K562 (cell line): Measurements from ENCODE around the gene CCDC175. TPM values are rescaled to one million over a fixed set of nuclear protein-coding genes. Genes with fewer than 3 reads are reported as not detected.

ENCODE experiments used
- ATAC-seq: fragments of 200-7000 bp; cut with Tn5 transposase; 3 replicates; pipeline ENCODE4 v1.9.1; 2020; ENCODE audit warnings: moderate library complexity
- BruUV-seq: library from RNA; stranded (reverse); fragments of 400-500 nt; replicated peaks from 2 replicates; lab custom pipeline; 2021; lab: Mats Ljungman, UMichigan
- CTCF ChIA-PET: fragments of 300-600 bp; formaldehyde crosslinking; extraction: SDS; loops from one replicate; lab custom pipeline; 2021; ENCODE audit warnings: low intra/inter-chr PET ratio; lab: Yijun Ruan, JAX
- POLR2A ChIA-PET: fragments of 300-600, 350-650 bp; sonication (Branson Sonifier 250); formaldehyde crosslinking; extraction: SDS; loops from one replicate; lab custom pipeline; 2021; ENCODE audit warnings: antibody characterized with exemption, inconsistent platforms; lab: Yijun Ruan, JAX
- DNase-seq, 4 experiments: peaks; one replicate each; pipeline versions ENCODE4 v3.0.0 to v3.0.0-alpha.2; 2011 to 2018; ENCODE audit warnings: low spot score in 3 of 4, mixed read lengths in 3 of 4; ENCODE audit errors: extremely low read depth in 1 of 4
- FAIRE-seq: peaks from 2 replicates; lab custom pipeline; 2011; peaks lifted over from hg19 to GRCh38; lab: Jason Lieb, UNC
- H2AFZ ChIP-seq: 2 replicates; pipeline ENCODE4 v1.6.0; 2011; ENCODE audit warnings: low read depth, low read length, control low read depth, inconsistent platforms
- H3K27ac ChIP-seq: fragments of 200-600 bp; 3 replicates; pipeline ENCODE4 v1.8.0; 2011; ENCODE audit warnings: low read depth, mild to moderate bottlenecking, control low read depth, inconsistent platforms, low read length, moderate library complexity, mixed read lengths; ENCODE audit errors: extremely low read depth
- H3K27me3 ChIP-seq, 2 experiments: fragments of 300-600 bp in 1 of 2; 2 replicates in 1 of 2; 3 replicates in 1 of 2; pipeline versions ENCODE4 v1.6.0 to v1.8.0; 2011; ENCODE audit warnings: inconsistent platforms in 2 of 2, low read length in 2 of 2, mild to moderate bottlenecking in 1 of 2, mixed read lengths in 1 of 2, moderate library complexity in 1 of 2; ENCODE audit not compliant: control insufficient read depth in 2 of 2, insufficient read depth in 2 of 2
- H3K36me3 ChIP-seq: fragments of 300-600 bp; 3 replicates; pipeline ENCODE4 v1.8.0; 2011; ENCODE audit warnings: mild to moderate bottlenecking, low read length, inconsistent platforms; ENCODE audit not compliant: control insufficient read depth, insufficient read depth
- H3K4me1 ChIP-seq, 2 experiments: fragments of 200-600 bp in 1 of 2; replicated peaks in 1 of 2; 2 replicates in 1 of 2; 3 replicates in 1 of 2; pipeline versions ENCODE4 v1.5.1 to v1.8.0; 2011; ENCODE audit warnings: inconsistent platforms in 2 of 2, low read length in 2 of 2, mild to moderate bottlenecking in 1 of 2, mixed read lengths in 1 of 2, moderate library complexity in 1 of 2; ENCODE audit not compliant: control insufficient read depth in 2 of 2, insufficient read depth in 2 of 2
- H3K4me2 ChIP-seq: 2 replicates; pipeline ENCODE4 v1.6.1; 2011; ENCODE audit warnings: low read length, control low read depth, inconsistent platforms, mixed read lengths; ENCODE audit not compliant: insufficient read depth
- H3K4me3 ChIP-seq: fragments of 200-600 bp; sonication (generic), shearing (Covaris generic); 2 replicates; pipeline ENCODE4 v1.5.1; 2016; ENCODE audit warnings: control low read depth, inconsistent platforms
- H3K79me2 ChIP-seq: fragments of 200-600 bp; 3 replicates; pipeline ENCODE4 v1.8.0; 2011; ENCODE audit warnings: low read length, inconsistent platforms; ENCODE audit not compliant: control insufficient read depth, insufficient read depth
- H3K9ac ChIP-seq, 2 experiments: 2 replicates each; pipeline versions ENCODE4 v1.6.0 to v1.6.1; 2011; ENCODE audit warnings: low read depth in 2 of 2, low read length in 2 of 2, control low read depth in 1 of 2, inconsistent platforms in 1 of 2, mild to moderate bottlenecking in 1 of 2, mixed read lengths in 1 of 2; ENCODE audit not compliant: insufficient read depth in 1 of 2
- H3K9me1 ChIP-seq: one replicate; pipeline ENCODE4 v1.6.0; 2011; ENCODE audit warnings: inconsistent platforms, mild to moderate bottlenecking, low read length, moderate library complexity; ENCODE audit not compliant: control insufficient read depth, insufficient read depth
- H3K9me3 ChIP-seq: replicated peaks from 2 replicates; pipeline ENCODE4 v1.5.1; 2011; ENCODE audit warnings: low read depth, low read length, inconsistent platforms; ENCODE audit not compliant: control insufficient read depth, insufficient read depth
- H4K20me1 ChIP-seq: replicated peaks from 2 replicates; pipeline ENCODE4 v1.6.1; 2011; ENCODE audit warnings: low read length, inconsistent platforms, mixed read lengths; ENCODE audit not compliant: control insufficient read depth, insufficient read depth
- BCL6 ChIP-seq: fragments of 250-450 bp; sonication (Bioruptor Pico); IDR thresholded peaks from 2 replicates; pipeline ENCODE4 v1.4.0; 2020
- E4F1 ChIP-seq: fragments of 250-450 bp; sonication (Bioruptor Pico); IDR thresholded peaks from 2 replicates; pipeline ENCODE4 v1.5.0; 2021; ENCODE audit warnings: mild to moderate bottlenecking, borderline replicate concordance
- ELF2 ChIP-seq: fragments of 250-450 bp; sonication (Bioruptor Pico); IDR thresholded peaks from 2 replicates; pipeline ENCODE4 v1.5.0; 2021; ENCODE audit warnings: mild to moderate bottlenecking
- ETV6 ChIP-seq, 3 experiments: fragments of 150-350 bp in 1 of 3; sonication (generic) in 1 of 3; formaldehyde crosslinking in 1 of 3; IDR thresholded peaks; 2 replicates each; pipeline versions ENCODE4 v1.6.1 to v1.8.0; 2014 to 2022; ENCODE audit warnings: borderline replicate concordance in 2 of 3, low read depth in 2 of 3, antibody characterized with exemption in 1 of 3, low read length in 1 of 3, mild to moderate bottlenecking in 1 of 3, missing genetic modification reagents in 1 of 3
- HDAC1 ChIP-seq, 2 experiments: fragments of 450-650 bp; IDR thresholded peaks; 2 replicates each; pipeline ENCODE4 v1.6.1; 2016 to 2017; ENCODE audit warnings: inconsistent platforms in 1 of 2, mild to moderate bottlenecking in 1 of 2, moderate library complexity in 1 of 2
- HMG20A ChIP-seq: fragments of 450-650 bp; formaldehyde crosslinking; conservative IDR thresholded peaks from 2 replicates; pipeline ENCODE4 v1.4.0; 2020; ENCODE audit warnings: mild to moderate bottlenecking, mixed read lengths
- HOXB6 ChIP-seq: fragments of 250-450 bp; sonication (Bioruptor Pico); IDR thresholded peaks from 2 replicates; pipeline ENCODE4 v1.5.1; 2022; ENCODE audit warnings: mild to moderate bottlenecking, borderline replicate concordance
- SMARCE1 ChIP-seq: fragments of 450-650 bp; IDR thresholded peaks from 2 replicates; pipeline ENCODE4 v1.7.1; 2016; ENCODE audit warnings: mild to moderate bottlenecking
- SRF ChIP-seq, 2 experiments: fragments of 250-450, 450-650 bp in 1 of 2; sonication (Bioruptor Pico) in 1 of 2; sonication (generic) in 1 of 2; formaldehyde crosslinking; IDR thresholded peaks; 2 replicates each; pipeline versions ENCODE4 v1.5.0 to v1.5.1; 2020 to 2022; ENCODE audit warnings: mild to moderate bottlenecking in 1 of 2, missing genetic modification reagents in 1 of 2
- ZFX ChIP-seq: sonication (generic); formaldehyde crosslinking; IDR thresholded peaks from 2 replicates; pipeline ENCODE4 v1.8.0; 2022; ENCODE audit warnings: mild to moderate bottlenecking, missing genetic modification reagents, moderate library complexity
- ZNF143 ChIP-seq: sonication (generic); formaldehyde crosslinking; IDR thresholded peaks from 2 replicates; pipeline ENCODE4 v1.9.0; 2022; ENCODE audit warnings: mild to moderate bottlenecking, missing genetic modification reagents
- ZNF232 ChIP-seq: sonication (generic); formaldehyde crosslinking; IDR thresholded peaks from 2 replicates; pipeline ENCODE4 v1.8.0; 2022; ENCODE audit warnings: mild to moderate bottlenecking, missing genetic modification reagents
- ZNF436 ChIP-seq: fragments of 250-450, 450-650 bp; sonication (Bioruptor Pico); formaldehyde crosslinking; IDR thresholded peaks from 2 replicates; pipeline ENCODE4 v1.7.0; 2020; ENCODE audit warnings: mild to moderate bottlenecking
- ZNF644 ChIP-seq: fragments of 200-800 bp; sonication (Bioruptor generic); IDR thresholded peaks from 2 replicates; pipeline ENCODE4 v1.6.1; 2016; ENCODE audit warnings: low read depth, missing genetic modification characterization, missing compliant biosample characterization
- WGBS: fragments of 100-300 bp; shearing (Covaris generic); methylation state at CpG from one replicate; pipeline ENCODE4 v1.1.6; 2016; ENCODE audit warnings: low coverage, mixed read lengths; ENCODE audit not compliant: insufficient coverage; ENCODE audit errors: missing lambda C conversion rate; 5-methylcytosine and 5-hydroxymethylcytosine counted together
- in situ Hi-C: fragments of 300-500 bp; cut with MboI; formaldehyde crosslinking; loops from 4 replicates; pipeline ENCODE4 v1.15.0; 2018; ENCODE audit warnings: inconsistent platforms, mixed read lengths
- intact Hi-C: fragments of 100-400 bp; cut with micrococcal nuclease; formaldehyde crosslinking; loops from 2 replicates; pipeline ENCODE4 v1.14.2; 2022
- polyA plus RNA-seq, 8 experiments: library from polyadenylated mRNA; depleted of rRNA in 4 of 8; stranded (reverse) in 5 of 8; unstranded in 3 of 8; fragments of >200 nt; fragmentation: Nextera tagmentation in 2 of 8; fragmentation: Illumina TruSeq in 1 of 8; extraction: Ambion mirVana in 2 of 8; extraction: Trizol in 1 of 8; gene quantifications; 2 replicates each; pipeline versions ENCODE4 v1.2.1 to v1.2.3, GENCODE V29; 2011 to 2014; ENCODE audit warnings: inconsistent platforms in 1 of 8, missing spikeins in 1 of 8
- total RNA-seq, 7 experiments: library from RNA; depleted of rRNA in 6 of 7; stranded (reverse); fragments of >200 nt in 6 of 7; fragmentation: Illumina TruSeq in 2 of 7; extraction: Trizol in 2 of 7; gene quantifications; 2 replicates each; pipeline versions ENCODE4 v1.2.1 to v1.2.3, GENCODE V29; 2011 to 2021; ENCODE audit warnings: low replicate concordance in 1 of 7
- TF ChIP-seq, protein P1 (sequence below): sonication (generic); formaldehyde crosslinking; IDR thresholded peaks from 2 replicates; pipeline ENCODE4 v1.8.1; 2023; ENCODE audit warnings: mild to moderate bottlenecking, missing genetic modification reagents

The CCDC175 gene
- total and polyA plus RNA-seq, 9 of the 15 experiments (the other 6 are each of a cell fraction or from before 2014, with no cell fraction given), result not detected

GRCh38 chr14:59483819-59484638 is 92.6 kb downstream of the CCDC175 start, which contains the start of the genes JKAMP and L3HYPDH (continued):
- TF ChIP-seq SRF (CRISPR knock-in tag; IDR thresholded peaks at IDR 0.05) (peak in 1 of 2 experiments; percentile 63; a peak in 2 of 4 replicates), ETV6 (IDR thresholded peaks at IDR 0.05; ENCODE audit: borderline replicate concordance in 1 of 2, low read depth in 2 of 2, low read length in 1 of 2) (no peak), ETV6 (CRISPR knock-in tag; IDR thresholded peaks at IDR 0.05; ENCODE audit: borderline replicate concordance) (peak; percentile 39; the same call in 1 of the 2 replicates), ZFX (CRISPR knock-in tag) (peak; percentile 96)

DNA sequence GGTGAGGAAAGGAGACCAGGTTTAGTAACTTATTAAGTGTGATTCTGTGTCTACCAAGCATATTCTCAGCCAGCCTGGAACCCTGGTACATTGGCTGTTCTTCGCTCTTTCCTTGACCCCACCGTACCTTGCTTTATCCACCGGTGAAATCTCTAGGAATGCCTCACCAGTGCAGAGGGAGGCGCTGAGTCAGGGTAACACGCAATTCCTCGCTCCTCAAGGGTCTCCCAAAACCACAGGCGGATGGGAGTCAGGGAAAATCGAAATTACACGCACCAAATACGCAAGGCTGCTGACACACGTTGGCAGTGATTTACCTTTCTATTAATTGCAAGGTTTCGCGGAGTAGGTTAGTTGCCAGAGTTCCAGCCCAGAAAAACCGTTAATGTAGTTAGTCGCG is 93.2 kb downstream of the CCDC175 start:
- Histone ChIP-seq H3K9me1 (no peaks in the 10 kb centered on the region), H4K20me1 (no peaks in the 10 kb centered on the region; the same call in none of the 2 replicates), H3K27ac (peak overlapping the region; percentile 93), H3K4me3 (peak overlapping the region; percentile 75), H3K9me3 (no peaks in the 10 kb centered on the region), H3K79me2 (peaks cover 73% of the 10 kb centered on the region), H3K27me3 (no peaks in the 10 kb centered on the region), H3K36me3 (peaks cover 28% of the 10 kb centered on the region; the same call in 2 of the 3 replicates), H3K4me2 (peak overlapping the region; percentile 98), H3K9ac (peak overlapping the region; percentile 74 to 97), H3K4me1 (peaks cover 14 to 24% of the 10 kb centered on the region in 2 experiments; a peak in 4 of 5 replicates), H2AFZ (peak overlapping the region; percentile 97)
- DNase-seq, result peak in 3 of 4 experiments; percentile 14 to 38 (median 14)
- intact Hi-C loops (no loop called here), in situ Hi-C loops (no loop called here)
- ATAC-seq, result peak; percentile 6; the same call in 2 of the 3 replicates
- 1% methylated on average over 12 of the region's 16 CpGs for WGBS
- POLR2A ChIA-PET, result interaction anchor here (0.8 to 1.2 kb wide), 2 partner anchors 771 to 1233 kb away, joined by 3 to 4 read pairs; no protein-coding TSS in a partner anchor
- no TSS peak for BruUV-seq
- no peak for FAIRE-seq
- CTCF ChIA-PET, result no interaction called here
- TF ChIP-seq ELF2 (CRISPR knock-in tag) (no peak), HOXB6 (CRISPR knock-in tag) (no peak), E4F1 (CRISPR knock-in tag) (no peak), ZNF644 (tag) (no peak), ZNF436 (CRISPR knock-in tag) (no peak), ZNF232 (CRISPR knock-in tag) (no peak), SMARCE1 (0 out of 2 replicates have a peak, but pooled peaks have one; percentile 10), HMG20A (CRISPR knock-in tag) (no peak), ZNF143 (CRISPR knock-in tag) (no peak; the same call in 1 of the 2 replicates), BCL6 (CRISPR knock-in tag) (no peak), HDAC1 (IDR thresholded peaks at IDR 0.05) (no peak)
- TF ChIP-seq, protein P1, sequence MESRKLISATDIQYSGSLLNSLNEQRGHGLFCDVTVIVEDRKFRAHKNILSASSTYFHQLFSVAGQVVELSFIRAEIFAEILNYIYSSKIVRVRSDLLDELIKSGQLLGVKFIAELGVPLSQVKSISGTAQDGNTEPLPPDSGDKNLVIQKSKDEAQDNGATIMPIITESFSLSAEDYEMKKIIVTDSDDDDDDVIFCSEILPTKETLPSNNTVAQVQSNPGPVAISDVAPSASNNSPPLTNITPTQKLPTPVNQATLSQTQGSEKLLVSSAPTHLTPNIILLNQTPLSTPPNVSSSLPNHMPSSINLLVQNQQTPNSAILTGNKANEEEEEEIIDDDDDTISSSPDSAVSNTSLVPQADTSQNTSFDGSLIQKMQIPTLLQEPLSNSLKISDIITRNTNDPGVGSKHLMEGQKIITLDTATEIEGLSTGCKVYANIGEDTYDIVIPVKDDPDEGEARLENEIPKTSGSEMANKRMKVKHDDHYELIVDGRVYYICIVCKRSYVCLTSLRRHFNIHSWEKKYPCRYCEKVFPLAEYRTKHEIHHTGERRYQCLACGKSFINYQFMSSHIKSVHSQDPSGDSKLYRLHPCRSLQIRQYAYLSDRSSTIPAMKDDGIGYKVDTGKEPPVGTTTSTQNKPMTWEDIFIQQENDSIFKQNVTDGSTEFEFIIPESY, result no peak
